ENCODE measurements around the gene GPBP1.
A peak's percentile ranks its signal among the peaks of the same experiment; 100 is the strongest.
"Not testable (repeated sequence)": the region's sequence is repeated elsewhere in the genome, so short reads cannot be mapped to it uniquely, and the experiment has no call there.

Gene GPBP1

GRCh38 chr5:57173319-57174127 is at the start of gene GPBP1:
TSS of gene GPBP1 (plus strand) at chr5:57174059. CDS start at chr5:57214131, 40,072 bp downstream.
- DNase-seq (ENCODE audit: low spot score) = peak; percentile 98

- no peak for DNase-seq (ENCODE audit: low spot score)
Observed at GRCh38 chr5:57128325-57128724, 45.5 kb upstream of the GPBP1 start.

GRCh38 chr5:57133574-57133973 is 40.3 kb upstream of the GPBP1 start:
- DNase-seq (ENCODE audit: low spot score) = no peak

GRCh38 chr5:57137401-57137800 is 36.5 kb upstream of the GPBP1 start:
- DNase-seq (ENCODE audit: low spot score) = no peak

GRCh38 chr5:57152316-57152715 is 21.5 kb upstream of the GPBP1 start:
- DNase-seq (ENCODE audit: low spot score) = no peak

- DNase-seq (ENCODE audit: low spot score) = no peak
Observed at GRCh38 chr5:57155033-57155432, 18.8 kb upstream of the GPBP1 start.

GRCh38 chr5:57157131-57157530 is 16.7 kb upstream of the GPBP1 start:
- no peak for DNase-seq (ENCODE audit: low spot score)

GRCh38 chr5:57157666-57158065 is 16.2 kb upstream of the GPBP1 start:
- DNase-seq (ENCODE audit: low spot score) = no peak

- DNase-seq (ENCODE audit: low spot score) = no peak
Observed at GRCh38 chr5:57163553-57164006, 10.3 kb upstream of the GPBP1 start.

GRCh38 chr5:57164124-57164523 is 9.7 kb upstream of the GPBP1 start:
- DNase-seq (ENCODE audit: low spot score) = no peak

- DNase-seq (ENCODE audit: low spot score) = not testable (repeated sequence)
Observed at GRCh38 chr5:57165171-57165570, 8.7 kb upstream of the GPBP1 start.

- no peak for DNase-seq (ENCODE audit: low spot score)
Observed at GRCh38 chr5:57166276-57166675, 7.6 kb upstream of the GPBP1 start.

GRCh38 chr5:57167201-57167600 is 6.7 kb upstream of the GPBP1 start:
- DNase-seq (ENCODE audit: low spot score) = no peak

- DNase-seq (ENCODE audit: low spot score) = not testable (repeated sequence)
Observed at GRCh38 chr5:57170116-57170515, 3.7 kb upstream of the GPBP1 start.

GRCh38 chr5:57171816-57172465 is 1.9 kb upstream of the GPBP1 start:
- DNase-seq (ENCODE audit: low spot score) = no peak

GRCh38 chr5:57172466-57173318 is 1.2 kb upstream of the GPBP1 start:
- peak; percentile 62 for DNase-seq (ENCODE audit: low spot score)

GRCh38 chr5:57174128-57174889 is 450 bp downstream of the GPBP1 start:
- DNase-seq (ENCODE audit: low spot score) = peak; percentile 72

GRCh38 chr5:57174890-57175510 is 1.1 kb downstream of the GPBP1 start:
- peak; percentile 69 for DNase-seq (ENCODE audit: low spot score)

GRCh38 chr5:57175551-57176309 is 1.9 kb downstream of the GPBP1 start:
- DNase-seq (ENCODE audit: low spot score) = peak; percentile 55

GRCh38 chr5:57176350-57176857 is 2.5 kb downstream of the GPBP1 start:
- DNase-seq (ENCODE audit: low spot score) = peak; percentile 59
